MV-4-11 (cell line): ENCODE measurements around the gene DDX10.
A peak's percentile ranks its signal among the peaks of the same experiment; 100 is the strongest.

Source experiments
- DNase-seq: peaks from one replicate; lab custom pipeline; 2025; lab: John Stamatoyannopoulos, UW

Gene DDX10

GRCh38 chr11:108984523-108984922 is 319.7 kb downstream of the DDX10 start:
- no peak for DNase-seq

GRCh38 chr11:108985236-108985944 is 320.5 kb downstream of the DDX10 start:
- no peak for DNase-seq

GRCh38 chr11:108985945-108986279 is 321.0 kb downstream of the DDX10 start:
- peak; percentile 1 for DNase-seq
